Psoas muscle (tissue), 8 donors: ENCODE data around the gene KCNG2. TPM values are rescaled to one million over a fixed set of nuclear protein-coding genes. Genes with fewer than 3 reads are reported as not detected.

Experiments used
- ATAC-seq, 4 donors: fragments of 200-7000 bp; cut with Tn5 transposase; one replicate each; pipeline ENCODE4 v1.9.1; 2020; ENCODE audit warnings: moderate library complexity in 3 of 4, mild to moderate bottlenecking in 2 of 4
- DNase-seq, 2 donors: peaks; one replicate each; pipeline ENCODE4 v3.0.0-alpha.2; 2020
- H3K27ac ChIP-seq: fragments of 200-600 bp; one replicate; pipeline ENCODE4 v1.8.0; 2022
- H3K27me3 ChIP-seq, 3 donors: fragments of 200-600 bp in 1 of 3; one replicate each; pipeline versions ENCODE4 v1.6.1 to v1.8.0; 2013 to 2022; ENCODE audit warnings: low read length in 2 of 3, mild to moderate bottlenecking in 2 of 3, moderate library complexity in 1 of 3; ENCODE audit not compliant: insufficient read depth in 3 of 3
- H3K36me3 ChIP-seq, 2 donors: fragments of 200-600 bp in 1 of 2; one replicate each; pipeline versions ENCODE4 v1.6.1 to v1.8.0; 2013 to 2022; ENCODE audit warnings: low read depth in 1 of 2, mild to moderate bottlenecking in 1 of 2, moderate library complexity in 1 of 2; ENCODE audit not compliant: insufficient read depth in 1 of 2
- H3K4me1 ChIP-seq: fragments of 200-600 bp; one replicate; pipeline ENCODE4 v1.8.0; 2022
- H3K4me3 ChIP-seq: fragments of 200-600 bp; one replicate; pipeline ENCODE4 v1.8.0; 2022; ENCODE audit warnings: mild to moderate bottlenecking
- H3K9me3 ChIP-seq: fragments of 200-600 bp; one replicate; pipeline ENCODE4 v1.8.0; 2022
- WGBS, 3 donors: extraction: QIAGEN DNeasy Blood & Tissue Kit; methylation state at CpG; one replicate each; pipeline versions ENCODE4 v1.1.6 to v1.1.7; 2013; 5-methylcytosine and 5-hydroxymethylcytosine counted together
- intact Hi-C, 2 donors: fragments of 100-400 bp; cut with DNase I; formaldehyde crosslinking; loops; one replicate each; pipeline versions ENCODE4 v1.11.0 to v1.14.2; 2022
- polyA plus RNA-seq, 3 donors: library from polyadenylated mRNA; stranded (reverse); fragments of 200-250 nt; gene quantifications; one replicate each; pipeline ENCODE4 v1.2.3, GENCODE V29; 2013
- total RNA-seq, 4 donors: library from RNA; stranded (reverse); fragmentation: NEBNext Ultra II Directional in 2 of 4; extraction: Animal tissue kit (Norgen Biotek cat#: 25700) in 2 of 4; gene quantifications; one replicate each; pipeline versions ENCODE4 v1.2.1 to v1.2.4, GENCODE V29; 2021 to 2023
- TF ChIP-seq, protein P1 (sequence below): fragments of 200-600 bp; IDR thresholded peaks from one replicate; pipeline ENCODE4 v1.8.0; 2022; ENCODE audit warnings: antibody characterized with exemption
- donor health status: healthy with polysubstance abuse.
- donor health status: DM: no; HTN: no; CAD: no; lungs with moderate emphysema.
- donor health status: Bipolar disorder and iron deficiency.
- donor health status: healthy.
- donor health status: DM: yes; HTN: yes; CAD: no.
- donor health status: DM: no; HTN: no; CAD: no.
- donor health status: DM: no; HTN: no; CAD: no.
- donor health status: DM: yes; HTN: yes; CAD: no.

KCNG2 gene
- total and polyA plus RNA-seq, 7 donors, result 0.04 to 0.54 (median 0.27) TPM; not detected in 2

GRCh38 chr18:79926306-79926705 lies 128.6 kb downstream of the KCNG2 start:
- 92 to 94% (median 93%) methylated on average over 11 of the region's 11 CpGs for WGBS, 3 donors
- Histone ChIP-seq H3K9me3 (peaks cover 10% of the 10 kb centered on the region), H3K27ac (no peak overlapping the region), H3K4me3 (no peak overlapping the region), H3K4me1 (peaks cover 30% of the 10 kb centered on the region), H3K36me3 (peaks cover 0 to 19% of the 10 kb centered on the region in 2 donors), H3K27me3 (no peaks in the 10 kb centered on the region)
- peak in 1 of 2 donors; percentile 43 for DNase-seq
- intact Hi-C loops, result loop anchor here in 1 of 2 donors (10.0 kb wide), 1 partner anchor 252 kb away; the partner anchor contains the start of gene CTDP1
- no peak for ATAC-seq
- TF ChIP-seq, protein P1, sequence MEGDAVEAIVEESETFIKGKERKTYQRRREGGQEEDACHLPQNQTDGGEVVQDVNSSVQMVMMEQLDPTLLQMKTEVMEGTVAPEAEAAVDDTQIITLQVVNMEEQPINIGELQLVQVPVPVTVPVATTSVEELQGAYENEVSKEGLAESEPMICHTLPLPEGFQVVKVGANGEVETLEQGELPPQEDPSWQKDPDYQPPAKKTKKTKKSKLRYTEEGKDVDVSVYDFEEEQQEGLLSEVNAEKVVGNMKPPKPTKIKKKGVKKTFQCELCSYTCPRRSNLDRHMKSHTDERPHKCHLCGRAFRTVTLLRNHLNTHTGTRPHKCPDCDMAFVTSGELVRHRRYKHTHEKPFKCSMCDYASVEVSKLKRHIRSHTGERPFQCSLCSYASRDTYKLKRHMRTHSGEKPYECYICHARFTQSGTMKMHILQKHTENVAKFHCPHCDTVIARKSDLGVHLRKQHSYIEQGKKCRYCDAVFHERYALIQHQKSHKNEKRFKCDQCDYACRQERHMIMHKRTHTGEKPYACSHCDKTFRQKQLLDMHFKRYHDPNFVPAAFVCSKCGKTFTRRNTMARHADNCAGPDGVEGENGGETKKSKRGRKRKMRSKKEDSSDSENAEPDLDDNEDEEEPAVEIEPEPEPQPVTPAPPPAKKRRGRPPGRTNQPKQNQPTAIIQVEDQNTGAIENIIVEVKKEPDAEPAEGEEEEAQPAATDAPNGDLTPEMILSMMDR, result no peak

DNA sequence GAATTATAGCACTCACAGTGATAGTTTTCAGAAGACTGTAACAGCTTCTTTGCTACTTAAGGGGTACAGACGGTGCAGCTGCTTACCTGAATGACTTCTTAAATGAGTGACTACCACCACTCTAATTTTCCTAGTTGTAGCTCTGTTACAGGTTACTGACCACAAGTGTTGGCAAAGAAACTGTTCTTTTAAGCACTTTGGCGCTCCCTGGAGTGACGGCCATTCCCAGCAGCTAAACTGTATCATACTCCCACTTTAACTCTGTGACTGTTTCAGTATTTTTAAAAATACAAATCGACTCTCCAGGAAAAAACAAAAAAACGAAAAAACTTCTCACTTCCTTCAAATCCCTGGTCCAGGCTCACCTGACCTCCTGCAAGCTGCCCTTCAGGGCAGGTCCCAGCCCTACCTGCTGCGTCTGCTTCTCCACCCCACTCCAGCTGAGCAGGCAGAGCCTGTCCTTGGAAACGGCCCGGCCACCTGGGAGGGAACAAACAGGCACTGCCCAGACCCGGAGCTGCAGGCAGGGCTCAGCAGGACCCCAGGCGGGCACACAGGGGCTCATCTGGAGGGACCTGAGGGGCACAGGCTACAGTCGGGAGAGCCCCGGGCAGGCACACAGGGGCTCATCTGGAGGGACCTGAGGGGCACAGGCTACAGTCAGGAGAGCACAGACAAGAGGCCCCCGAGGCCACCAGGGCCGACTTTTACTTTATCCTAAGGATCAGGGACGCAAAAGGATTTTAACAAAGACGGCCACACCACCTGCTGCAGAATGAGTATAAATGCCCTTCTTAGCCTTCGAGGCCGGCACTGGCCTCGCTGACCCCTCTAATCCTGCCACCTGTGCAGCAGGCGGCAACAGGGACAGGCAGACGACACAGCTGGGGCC lies 129.2 kb downstream of the KCNG2 start:
- no peak overlapping the region for H3K4me3 ChIP-seq
- TF ChIP-seq, protein P1, result no peak
- H3K4me1 ChIP-seq, result peaks cover 30% of the 10 kb centered on the region
- H3K36me3 ChIP-seq, result peaks cover 0 to 19% of the 10 kb centered on the region in 2 donors
- no peak overlapping the region for H3K27ac ChIP-seq
- ATAC-seq, result no peak
- peak in 1 of 2 donors; percentile 52 for DNase-seq
- peaks cover 10% of the 10 kb centered on the region for H3K9me3 ChIP-seq
- H3K27me3 ChIP-seq, result no peaks in the 10 kb centered on the region
- intact Hi-C loops, result loop anchor here in 1 of 2 donors (10.0 kb wide), 1 partner anchor 252 kb away; the partner anchor contains the start of gene CTDP1
- 68 to 85% (median 73%) methylated on average over 21 of the region's 21 CpGs for WGBS, 3 donors

DNA sequence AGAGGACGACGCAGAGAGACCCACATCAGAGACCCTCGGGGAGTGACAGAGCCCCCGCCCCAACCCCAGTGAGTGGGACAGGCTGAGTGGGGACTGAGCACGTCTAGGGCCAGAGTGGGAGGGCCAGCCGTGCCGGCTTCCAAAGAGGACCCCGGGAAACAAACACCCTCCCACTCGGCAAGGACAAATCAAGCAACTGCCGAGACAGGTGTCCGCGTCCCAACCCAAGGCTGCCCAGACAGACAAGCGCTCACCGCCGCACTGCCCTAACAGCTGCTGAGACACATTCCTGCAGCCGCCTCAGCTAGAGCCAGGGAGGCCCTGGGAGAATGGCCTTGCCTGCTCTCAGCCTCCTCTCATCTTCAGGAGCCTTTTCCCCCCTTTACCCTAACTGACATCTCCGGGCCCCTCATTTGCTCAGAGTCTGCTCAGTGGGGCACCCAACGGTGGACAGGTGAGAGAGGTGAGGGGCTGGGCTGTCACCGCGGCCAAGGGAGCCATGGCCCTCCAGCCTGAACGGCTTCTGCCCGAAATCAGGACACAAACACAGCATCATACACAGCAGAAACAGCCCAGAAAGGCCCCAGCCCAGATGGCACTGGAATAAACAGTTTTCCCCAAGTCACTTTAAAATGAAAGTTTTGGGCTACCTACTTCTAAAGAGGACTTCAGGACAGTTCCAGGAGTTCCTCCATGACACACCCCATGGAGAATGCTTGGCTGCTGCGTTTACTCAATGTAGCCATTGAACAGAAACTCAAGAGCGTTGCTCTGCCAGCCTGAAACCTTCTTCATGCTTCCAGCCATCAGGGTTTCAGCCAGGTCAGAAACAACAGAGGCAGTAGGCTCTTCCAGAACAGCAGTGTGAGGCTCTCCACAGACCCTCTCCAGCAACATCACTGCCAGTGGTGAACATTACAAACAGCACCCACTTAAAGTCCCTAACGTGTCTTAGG lies 130.1 kb downstream of the KCNG2 start:
- H3K27me3 ChIP-seq, result no peaks in the 10 kb centered on the region
- H3K36me3 ChIP-seq, result peaks cover 0 to 19% of the 10 kb centered on the region in 2 donors
- DNase-seq, result peak in 1 of 2 donors; percentile 49
- no peak overlapping the region for H3K27ac ChIP-seq
- peaks cover 17% of the 10 kb centered on the region for H3K9me3 ChIP-seq
- intact Hi-C loops, result loop anchor here in 1 of 2 donors (10.0 kb wide), 1 partner anchor 253 kb away; the partner anchor contains the start of gene CTDP1
- H3K4me1 ChIP-seq, result peaks cover 30% of the 10 kb centered on the region
- WGBS, 3 donors, result 64 to 85% (median 74%) methylated on average over 25 of the region's 25 CpGs
- no peak overlapping the region for H3K4me3 ChIP-seq
- TF ChIP-seq, protein P1, result no peak
- ATAC-seq, result peak in 2 of 4 donors; percentile 25 to 35

- TF ChIP-seq, protein P1, result no peak
- Histone ChIP-seq H3K4me1 (peaks cover 30% of the 10 kb centered on the region), H3K27ac (no peak overlapping the region), H3K4me3 (no peak overlapping the region), H3K27me3 (no peaks in the 10 kb centered on the region), H3K36me3 (peaks cover 0 to 17% of the 10 kb centered on the region in 2 donors), H3K9me3 (peaks cover 22% of the 10 kb centered on the region)
- ATAC-seq (no peak), DNase-seq (peak in 1 of 2 donors; percentile 32)
- 96 to 99% (median 99%) methylated on average over 9 of the region's 9 CpGs for WGBS, 3 donors
- intact Hi-C loops, result loop anchor here in 1 of 2 donors (10.0 kb wide), 1 partner anchor 254 kb away; the partner anchor contains the start of gene CTDP1
Observed at GRCh38 chr18:79928563-79928960, 130.8 kb downstream of the KCNG2 start.
